Left renal pelvis (tissue), 4 donors: ENCODE data around the gene DVL3. TPM values are rescaled to one million over a fixed set of nuclear protein-coding genes. Genes with fewer than 3 reads are reported as not detected.
A peak's percentile ranks its signal among the peaks of the same experiment; 100 is the strongest.
"Not testable (repeated sequence)": the region's sequence is repeated elsewhere in the genome, so short reads cannot be mapped to it uniquely, and the experiment has no call there.

Experiments
- DNase-seq, 4 donors: peaks; one replicate each; pipeline ENCODE4 v3.0.0-alpha.2; 2013; ENCODE audit warnings: low read depth in 4 of 4, low spot score in 3 of 4
- polyA plus RNA-seq, 4 donors: library from polyadenylated mRNA; unstranded; fragments of 120-200 nt; gene quantifications; one replicate each; pipeline ENCODE4 v1.2.1, GENCODE V29; 2013; ENCODE audit not compliant: insufficient read length in 4 of 4

The DVL3 gene
- polyA plus RNA-seq, result 10 to 100 TPM; 61.4 to 91.9 (median 81.3) TPM

- DNase-seq, result no peak
Measured at GRCh38 chr3:184154885-184155643, at the start of gene DVL3. TSS of gene DVL3 (plus strand) at chr3:184155377. CDS start at chr3:184155636, 259 bp downstream.

GRCh38 chr3:184110316-184110725 lies 44.9 kb upstream of the DVL3 start:
- DNase-seq, result no peak

GRCh38 chr3:184116017-184116416 lies 39.2 kb upstream of the DVL3 start:
- no peak for DNase-seq

GRCh38 chr3:184117636-184118035 lies 37.5 kb upstream of the DVL3 start:
- DNase-seq, result no peak

GRCh38 chr3:184121031-184121430 lies 34.1 kb upstream of the DVL3 start:
- not testable (repeated sequence) for DNase-seq

GRCh38 chr3:184126006-184126405 lies 29.2 kb upstream of the DVL3 start:
- DNase-seq, result no peak

- no peak for DNase-seq
Measured at GRCh38 chr3:184129012-184129411, 26.2 kb upstream of the DVL3 start.

GRCh38 chr3:184132945-184133344 lies 22.2 kb upstream of the DVL3 start:
- DNase-seq, result no peak

- peak in 2 of 4 donors; percentile 52 to 65 for DNase-seq
Measured at GRCh38 chr3:184133840-184134745, 21.1 kb upstream of the DVL3 start.

- DNase-seq, result peak in 1 of 4 donors; percentile 16
Measured at GRCh38 chr3:184134746-184135148, 20.4 kb upstream of the DVL3 start.

GRCh38 chr3:184135149-184135910 lies 19.8 kb upstream of the DVL3 start, which contains the start of gene EIF2B5:
TSS of gene EIF2B5 (plus strand) at chr3:184135358. CDS start at chr3:184135386, 28 bp downstream.
- DNase-seq, result peak; percentile 85 to 89 (median 89)

- no peak for DNase-seq
Measured at GRCh38 chr3:184135911-184136260, 19.3 kb upstream of the DVL3 start.

GRCh38 chr3:184140436-184140835 lies 14.7 kb upstream of the DVL3 start:
- no peak for DNase-seq

- no peak for DNase-seq
Measured at GRCh38 chr3:184142199-184142598, 13.0 kb upstream of the DVL3 start.

GRCh38 chr3:184143327-184143726 lies 11.8 kb upstream of the DVL3 start:
- DNase-seq, result no peak

GRCh38 chr3:184144505-184144904 lies 10.7 kb upstream of the DVL3 start:
- no peak for DNase-seq

GRCh38 chr3:184145111-184145524 lies 10.1 kb upstream of the DVL3 start:
- peak in 1 of 4 donors; percentile 37 for DNase-seq

GRCh38 chr3:184145751-184146270 lies 9.4 kb upstream of the DVL3 start:
- DNase-seq, result no peak

- no peak for DNase-seq
Measured at GRCh38 chr3:184148076-184148475, 7.1 kb upstream of the DVL3 start.

GRCh38 chr3:184149123-184149522 lies 6.1 kb upstream of the DVL3 start:
- DNase-seq, result no peak
